Stomach (tissue), 9 donors: ENCODE results near the gene KIF3B. TPM values are rescaled to one million over a fixed set of nuclear protein-coding genes. Genes with fewer than 3 reads are reported as not detected.
A peak's percentile ranks its signal among the peaks of the same experiment; 100 is the strongest.
"Not testable (repeated sequence)": the region's sequence is repeated elsewhere in the genome, so short reads cannot be mapped to it uniquely, and the experiment has no call there.

ENCODE experiments used
- DNase-seq, 2 donors: peaks; one replicate each; pipeline versions ENCODE4 v3.0.0 to v3.0.0-alpha.2; 2013 to 2019
- H3K27ac ChIP-seq, 5 donors: fragments of 200-600 bp in 4 of 5; sonication (generic) in 4 of 5; one replicate each; pipeline ENCODE4 v1.5.1; 2013 to 2019; ENCODE audit warnings: mild to moderate bottlenecking in 1 of 5, moderate library complexity in 1 of 5
- H3K27me3 ChIP-seq, 3 donors: fragments of 200-600 bp; sonication (generic); one replicate each; pipeline ENCODE4 v1.5.1; 2017 to 2019; ENCODE audit warnings: mixed run types in 1 of 3
- H3K36me3 ChIP-seq, 4 donors: fragments of 200-600 bp; sonication (generic); 1 replicate in 3 of 4; 2 replicates in 1 of 4; pipeline ENCODE4 v1.5.1; 2016 to 2019
- H3K4me1 ChIP-seq, 4 donors: fragments of 200-600 bp; sonication (generic); one replicate each; pipeline ENCODE4 v1.5.1; 2016 to 2019
- H3K4me3 ChIP-seq, 4 donors: fragments of 200-600 bp; sonication (generic) in 3 of 4; one replicate each; pipeline ENCODE4 v1.5.1; 2016 to 2019; ENCODE audit warnings: mild to moderate bottlenecking in 1 of 4
- H3K9me3 ChIP-seq, 4 donors: fragments of 200-600 bp; sonication (generic); one replicate each; pipeline ENCODE4 v1.5.1; 2016 to 2019
- EP300 ChIP-seq: sonication (generic); formaldehyde crosslinking; IDR thresholded peaks from one replicate; pipeline ENCODE4 v1.6.1; 2017; ENCODE audit warnings: antibody characterized with exemption
- POLR2A ChIP-seq, 4 donors: fragments of 450-650 bp; IDR thresholded peaks; one replicate each; pipeline ENCODE4 v1.6.1; 2016; ENCODE audit warnings: antibody characterized with exemption in 4 of 4, control low read depth in 2 of 4, mild to moderate bottlenecking in 1 of 4, moderate library complexity in 1 of 4
- POLR2AphosphoS5 ChIP-seq, 3 donors: sonication (generic); formaldehyde crosslinking; IDR thresholded peaks; one replicate each; pipeline ENCODE4 v1.6.1; 2016; ENCODE audit warnings: antibody characterized with exemption in 3 of 3
- WGBS, 5 donors: extraction: QIAGEN DNeasy Blood & Tissue Kit in 3 of 5; methylation state at CpG; one replicate each; pipeline versions ENCODE4 v1.1.5 to v1.1.7; 2013 to 2018; 5-methylcytosine and 5-hydroxymethylcytosine counted together
- intact Hi-C: fragments of 100-400 bp; cut with DNase I; formaldehyde crosslinking; loops from one replicate; pipeline ENCODE4 v1.15.1; 2023; ENCODE audit warnings: low total_unique reads
- polyA plus RNA-seq, 3 donors: library from polyadenylated mRNA; stranded (reverse); fragments of 200-250 nt; gene quantifications; one replicate each; pipeline ENCODE4 v1.2.3, GENCODE V29; 2013
- total RNA-seq, 5 donors: library from RNA; depleted of rRNA; stranded (reverse); fragments of >200 nt; gene quantifications; one replicate each; pipeline versions ENCODE4 v1.1.0 to v1.2.3, GENCODE V29; 2014 to 2016
- TF ChIP-seq, protein P1 (sequence below), 7 experiments: fragments of 450-650 bp in 4 of 7; fragments of 200-600 bp in 3 of 7; sonication (generic) in 3 of 7; IDR thresholded peaks; one replicate each; pipeline ENCODE4 v1.5.1; 2016 to 2019; ENCODE audit warnings: antibody characterized with exemption in 7 of 7, control low read depth in 2 of 7, mild to moderate bottlenecking in 1 of 7
- donor health status: healthy with polysubstance abuse.
- donor health status: Bipolar disorder and iron deficiency.
- donor health status: healthy.

The KIF3B gene
- total and polyA plus RNA-seq, 8 donors = 5.3 to 29.1 (median 21.0) TPM

DNA sequence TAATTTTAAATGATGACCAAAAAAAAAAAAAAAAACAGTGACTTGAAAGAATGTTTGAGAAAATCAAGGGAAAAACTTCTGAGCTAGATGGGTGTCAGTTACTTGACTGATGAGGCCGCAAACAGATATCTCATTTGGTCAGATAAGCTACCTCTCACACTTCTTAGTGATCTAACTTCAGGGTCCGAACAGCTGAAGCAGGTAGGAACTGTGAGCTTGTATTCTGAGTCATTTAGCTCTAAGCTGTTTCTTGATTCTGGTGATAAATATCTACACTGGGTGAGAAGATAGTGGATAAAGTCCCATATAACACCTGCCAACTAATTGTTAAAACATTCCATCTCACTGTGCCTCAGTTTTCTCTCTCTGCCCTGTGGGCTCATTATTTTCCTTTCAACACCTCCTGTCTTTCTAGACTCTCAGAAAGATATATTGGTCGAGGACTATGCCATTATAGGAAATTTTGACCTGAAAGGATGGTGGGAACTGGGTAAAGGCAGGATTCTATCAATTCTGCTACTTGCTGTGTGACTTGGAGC, 7.7 kb downstream of the KIF3B start:
- peaks cover 0 to 13% (median 0%) of the 10 kb centered on the region in 4 donors for H3K36me3 ChIP-seq
- H3K27me3 ChIP-seq = no peaks in the 10 kb centered on the region
- DNase-seq = no peak
- H3K9me3 ChIP-seq = no peaks in the 10 kb centered on the region
- 58 to 74% (median 72%) methylated on average over 3 of the region's 3 CpGs for WGBS, 5 donors
- H3K27ac ChIP-seq = peak overlapping the region; percentile 41 to 85 (median 58)
- intact Hi-C loops = no loop called here
- H3K4me3 ChIP-seq = no peak overlapping the region
- H3K4me1 ChIP-seq = peaks cover 26 to 66% (median 44%) of the 10 kb centered on the region in 4 donors
- TF ChIP-seq POLR2A (IDR thresholded peaks at IDR 0.05) (no peak), EP300 (no peak), POLR2AphosphoS5 (IDR thresholded peaks at IDR 0.05) (no peak)
- TF ChIP-seq, protein P1, sequence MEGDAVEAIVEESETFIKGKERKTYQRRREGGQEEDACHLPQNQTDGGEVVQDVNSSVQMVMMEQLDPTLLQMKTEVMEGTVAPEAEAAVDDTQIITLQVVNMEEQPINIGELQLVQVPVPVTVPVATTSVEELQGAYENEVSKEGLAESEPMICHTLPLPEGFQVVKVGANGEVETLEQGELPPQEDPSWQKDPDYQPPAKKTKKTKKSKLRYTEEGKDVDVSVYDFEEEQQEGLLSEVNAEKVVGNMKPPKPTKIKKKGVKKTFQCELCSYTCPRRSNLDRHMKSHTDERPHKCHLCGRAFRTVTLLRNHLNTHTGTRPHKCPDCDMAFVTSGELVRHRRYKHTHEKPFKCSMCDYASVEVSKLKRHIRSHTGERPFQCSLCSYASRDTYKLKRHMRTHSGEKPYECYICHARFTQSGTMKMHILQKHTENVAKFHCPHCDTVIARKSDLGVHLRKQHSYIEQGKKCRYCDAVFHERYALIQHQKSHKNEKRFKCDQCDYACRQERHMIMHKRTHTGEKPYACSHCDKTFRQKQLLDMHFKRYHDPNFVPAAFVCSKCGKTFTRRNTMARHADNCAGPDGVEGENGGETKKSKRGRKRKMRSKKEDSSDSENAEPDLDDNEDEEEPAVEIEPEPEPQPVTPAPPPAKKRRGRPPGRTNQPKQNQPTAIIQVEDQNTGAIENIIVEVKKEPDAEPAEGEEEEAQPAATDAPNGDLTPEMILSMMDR (IDR thresholded peaks at IDR 0.05) = no peak

DNA sequence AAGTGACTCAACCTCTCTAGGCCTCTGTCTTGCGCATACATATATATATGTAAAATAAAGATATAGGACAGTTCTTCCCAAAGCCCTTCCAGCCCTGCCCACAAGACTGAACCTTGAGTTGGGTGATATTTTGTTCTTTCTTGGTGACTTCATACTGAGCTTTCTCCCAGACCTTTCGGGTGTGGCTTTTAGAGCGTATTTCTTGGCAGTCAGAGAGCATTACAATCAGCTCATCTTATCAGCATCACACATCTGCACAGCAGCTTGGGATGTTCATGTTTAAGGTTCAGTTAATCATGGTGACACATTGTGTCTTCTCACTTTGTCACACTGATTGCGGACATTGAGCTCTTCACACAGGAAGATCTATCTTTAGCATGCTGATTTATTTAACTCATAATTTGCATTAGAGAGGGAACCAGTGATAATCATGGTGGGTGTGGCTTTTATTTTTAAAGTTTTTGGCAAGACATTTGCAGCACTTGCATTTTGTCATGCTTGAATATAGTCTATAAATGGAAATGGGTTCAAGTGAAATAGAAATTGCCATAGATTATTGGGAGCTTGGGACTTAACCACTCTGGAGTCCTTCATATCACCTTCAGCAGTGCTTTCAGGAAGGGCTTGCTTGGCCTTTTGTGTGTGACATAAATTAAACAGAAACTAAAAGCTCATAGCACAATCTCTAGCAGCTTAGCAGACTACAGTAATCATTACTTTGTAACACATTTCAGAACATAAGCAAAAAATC, 8.3 kb downstream of the KIF3B start:
- intact Hi-C loops = no loop called here
- Histone ChIP-seq H3K27me3 (no peaks in the 10 kb centered on the region), H3K4me1 (peaks cover 29 to 68% (median 44%) of the 10 kb centered on the region in 4 donors), H3K36me3 (peaks cover 0 to 12% (median 0%) of the 10 kb centered on the region in 4 donors), H3K4me3 (no peak overlapping the region), H3K27ac (peak overlapping the region; percentile 41 to 85 (median 58)), H3K9me3 (no peaks in the 10 kb centered on the region)
- peak in 1 of 2 donors; percentile 58 for DNase-seq
- WGBS, 5 donors = 27 to 40% (median 32%) methylated on average over 4 of the region's 4 CpGs
- no peak for TF ChIP-seq POLR2A (IDR thresholded peaks at IDR 0.05)
- TF ChIP-seq, protein P1 (IDR thresholded peaks at IDR 0.05) = no peak
- TF ChIP-seq EP300 = no peak

DNA sequence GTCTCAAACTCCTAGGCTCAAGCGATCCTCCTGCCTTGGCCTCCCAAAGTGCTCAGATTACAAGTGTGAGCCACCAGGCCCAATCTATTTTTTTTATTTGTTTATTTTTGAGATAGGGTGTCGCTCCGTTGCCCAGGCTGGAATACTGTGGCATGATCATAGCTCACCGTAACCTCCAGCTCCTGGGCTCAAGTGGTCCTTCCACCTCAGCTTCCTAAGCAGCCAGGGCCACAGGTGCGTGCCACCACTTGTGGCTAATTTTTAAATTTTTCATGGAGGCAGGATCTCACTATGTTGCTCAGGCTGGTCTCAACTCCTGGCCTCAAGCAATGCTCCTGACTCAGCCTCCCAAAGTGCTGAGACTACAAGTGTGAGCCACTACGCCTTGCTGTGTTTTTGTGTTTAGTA, 9.8 kb downstream of the KIF3B start:
- intact Hi-C loops = no loop called here
- WGBS, 5 donors = 78 to 90% (median 85%) methylated on average over 6 of the region's 6 CpGs
- no peaks in the 10 kb centered on the region for H3K36me3 ChIP-seq
- no peak for DNase-seq
- no peak for TF ChIP-seq EP300
- TF ChIP-seq POLR2A (IDR thresholded peaks at IDR 0.05) = no peak
- TF ChIP-seq POLR2AphosphoS5 (IDR thresholded peaks at IDR 0.05) = no peak
- TF ChIP-seq, protein P1 (IDR thresholded peaks at IDR 0.05) = no peak
- H3K4me3 ChIP-seq = no peak overlapping the region
- H3K27me3 ChIP-seq = no peaks in the 10 kb centered on the region
- H3K9me3 ChIP-seq = no peaks in the 10 kb centered on the region
- H3K4me1 ChIP-seq = peaks cover 26 to 62% (median 37%) of the 10 kb centered on the region in 4 donors
- H3K27ac ChIP-seq = no peak overlapping the region

DNA sequence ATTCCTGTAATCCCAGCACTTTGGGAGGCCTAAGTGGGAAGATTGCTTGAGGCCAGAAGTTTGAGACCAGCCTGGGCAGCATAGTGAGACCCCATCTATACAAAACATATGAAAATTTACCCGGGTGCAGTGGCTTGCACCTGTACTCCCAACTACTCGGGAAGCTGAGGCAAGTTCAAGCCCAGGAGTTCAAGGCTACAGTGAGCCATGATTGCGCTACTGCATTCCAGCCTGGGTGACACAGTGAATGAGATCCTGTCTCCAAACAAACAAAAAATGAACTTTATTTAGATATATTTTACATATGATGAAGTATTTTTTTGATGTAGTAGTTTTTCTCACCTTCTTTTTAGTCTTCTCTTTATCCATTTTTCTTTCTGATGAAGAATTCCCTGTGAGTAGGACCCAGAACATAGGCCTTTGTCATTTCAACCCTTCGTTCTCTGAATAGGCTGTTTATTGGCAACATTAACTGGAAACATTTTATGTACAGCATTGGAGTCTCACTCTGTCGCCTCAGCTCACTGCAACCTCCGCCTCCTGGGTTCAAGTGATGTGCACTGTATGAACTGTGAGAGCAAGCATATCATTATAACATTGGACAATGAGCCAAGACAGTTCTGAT, 10.9 kb downstream of the KIF3B start:
- no peaks in the 10 kb centered on the region for H3K36me3 ChIP-seq
- H3K9me3 ChIP-seq = no peaks in the 10 kb centered on the region
- DNase-seq = no peak
- no peaks in the 10 kb centered on the region for H3K27me3 ChIP-seq
- WGBS, 5 donors = 78 to 95% (median 92%) methylated on average over 6 of the region's 6 CpGs
- intact Hi-C loops = no loop called here
- H3K27ac ChIP-seq = no peak overlapping the region
- TF ChIP-seq POLR2A (IDR thresholded peaks at IDR 0.05) = no peak
- TF ChIP-seq EP300 = no peak
- no peak for TF ChIP-seq POLR2AphosphoS5 (IDR thresholded peaks at IDR 0.05)
- no peak overlapping the region for H3K4me3 ChIP-seq
- H3K4me1 ChIP-seq = peaks cover 18 to 51% (median 33%) of the 10 kb centered on the region in 4 donors

DNA sequence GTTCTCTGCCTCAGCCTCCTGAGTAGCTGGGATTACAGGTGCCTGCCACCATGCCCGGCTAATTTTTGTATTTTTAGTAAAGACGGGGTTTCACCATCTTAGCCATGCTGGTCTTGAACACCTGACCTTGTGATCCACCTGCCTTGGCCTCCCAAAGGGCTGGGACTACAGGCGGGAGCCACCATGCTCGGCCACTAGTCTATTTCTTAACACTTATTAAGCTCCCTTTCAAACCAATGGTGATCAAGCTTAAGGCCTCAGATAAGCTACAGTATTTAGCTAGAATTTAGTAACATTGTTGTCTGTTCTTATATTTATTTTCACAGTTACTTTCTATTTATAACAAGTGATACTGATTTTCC, 11.8 kb downstream of the KIF3B start:
- peaks cover 18 to 50% (median 33%) of the 10 kb centered on the region in 4 donors for H3K4me1 ChIP-seq
- intact Hi-C loops, H3K36me3 ChIP-seq, DNase-seq, H3K27me3 ChIP-seq, H3K4me3 ChIP-seq, H3K9me3 ChIP-seq: not testable (repeated sequence)
- H3K27ac ChIP-seq = peak overlapping the region; percentile 48 to 67 (median 58)
- WGBS, 5 donors = 73 to 91% (median 80%) methylated on average over 4 of the region's 4 CpGs
